KMS-11 (cell line): ENCODE results near the gene OR10X1.

ENCODE experiments used
- H2AFZ ChIP-seq: fragments of 200-600 bp; sonication (generic); 2 replicates; pipeline ENCODE4 v1.6.1; 2016; ENCODE audit warnings: antibody characterized with exemption, mixed run types, low read depth
- H3K27ac ChIP-seq: fragments of 200-600 bp; sonication (generic); 2 replicates; pipeline ENCODE4 v1.6.1; 2016; ENCODE audit warnings: mild to moderate bottlenecking, mixed run types
- H3K27me3 ChIP-seq: fragments of 200-600 bp; sonication (generic); 2 replicates; pipeline ENCODE4 v1.6.1; 2017; ENCODE audit warnings: mild to moderate bottlenecking, low read depth, mixed run types, moderate library complexity; ENCODE audit not compliant: insufficient read depth
- H3K36me3 ChIP-seq: fragments of 200-600 bp; sonication (generic); 2 replicates; pipeline ENCODE4 v1.6.1; 2017; ENCODE audit warnings: mild to moderate bottlenecking, mixed run types; ENCODE audit not compliant: insufficient read depth
- H3K4me1 ChIP-seq: fragments of 200-600 bp; sonication (generic); 2 replicates; pipeline ENCODE4 v1.6.1; 2016; ENCODE audit warnings: mild to moderate bottlenecking, low read depth, mixed run types; ENCODE audit not compliant: poor library complexity, severe bottlenecking
- H3K4me2 ChIP-seq: fragments of 200-600 bp; sonication (generic); 2 replicates; pipeline ENCODE4 v1.7.0; 2016; ENCODE audit warnings: mild to moderate bottlenecking, mixed run types
- H3K4me3 ChIP-seq: fragments of 200-600 bp; sonication (generic); IDR thresholded peaks from 2 replicates; pipeline ENCODE4 v1.6.1; 2017; ENCODE audit warnings: low read depth, low read length, mixed read lengths; ENCODE audit not compliant: insufficient read depth
- H3K79me2 ChIP-seq: fragments of 200-600 bp; sonication (generic); 2 replicates; pipeline ENCODE4 v1.6.1; 2016; ENCODE audit warnings: low read depth, mixed run types; ENCODE audit not compliant: insufficient read depth
- H3K9ac ChIP-seq: fragments of 200-600 bp; sonication (generic); 2 replicates; pipeline ENCODE4 v1.6.1; 2016; ENCODE audit warnings: mild to moderate bottlenecking, mixed run types
- H4K20me1 ChIP-seq: fragments of 200-600 bp; sonication (generic); 2 replicates; pipeline ENCODE4 v1.6.1; 2016; ENCODE audit warnings: mild to moderate bottlenecking, mixed run types; ENCODE audit not compliant: insufficient read depth
- CTCF ChIP-seq: fragments of 200-600 bp; sonication (generic); conservative IDR thresholded peaks from 2 replicates; pipeline ENCODE4 v1.6.1; 2017; ENCODE audit warnings: low read depth, mild to moderate bottlenecking, antibody characterized with exemption, low read length, moderate library complexity, mixed read lengths

The OR10X1 gene

GRCh38 chr1:158534496-158534895 is 45.2 kb downstream of the OR10X1 start:
- no peak overlapping the region for H3K4me3 ChIP-seq
- no peak overlapping the region for H3K9ac ChIP-seq
- TF ChIP-seq CTCF = no peak
- no peak overlapping the region for H2AFZ ChIP-seq
- H3K36me3 ChIP-seq = no peaks in the 10 kb centered on the region
- no peaks in the 10 kb centered on the region for H3K79me2 ChIP-seq
- no peak overlapping the region for H3K4me2 ChIP-seq
- H3K27me3 ChIP-seq = no peaks in the 10 kb centered on the region
- no peaks in the 10 kb centered on the region for H3K4me1 ChIP-seq
- H4K20me1 ChIP-seq = no peaks in the 10 kb centered on the region
- no peak overlapping the region for H3K27ac ChIP-seq
